ES-I3 (cell line): Measurements from ENCODE around the gene HMG20A.

Experiments
- H3K36me3 ChIP-seq: 2 replicates; pipeline ENCODE4 v1.6.1; 2013; ENCODE audit warnings: mild to moderate bottlenecking, low read length, control low read depth, moderate library complexity; ENCODE audit not compliant: insufficient read depth
- H3K4me1 ChIP-seq: 2 replicates; pipeline ENCODE4 v1.6.1; 2013; ENCODE audit warnings: mild to moderate bottlenecking, control low read depth, low read length; ENCODE audit not compliant: insufficient read depth
- H3K9ac ChIP-seq: 2 replicates; pipeline ENCODE4 v1.6.1; 2013; ENCODE audit warnings: low read depth, mild to moderate bottlenecking, low read length, moderate library complexity
- H3K9me3 ChIP-seq: 2 replicates; pipeline ENCODE4 v1.6.1; 2013; ENCODE audit warnings: mild to moderate bottlenecking, low read length, moderate library complexity; ENCODE audit not compliant: control insufficient read depth, insufficient read depth

Gene HMG20A

GRCh38 chr15:77430652-77431051 is 10.0 kb downstream of the HMG20A start:
- Histone ChIP-seq H3K9ac (no peak overlapping the region), H3K4me1 (no peaks in the 10 kb centered on the region), H3K36me3 (no peaks in the 10 kb centered on the region), H3K9me3 (no peaks in the 10 kb centered on the region)

- H3K9ac ChIP-seq, result no peak overlapping the region
- no peaks in the 10 kb centered on the region for H3K36me3 ChIP-seq
- no peaks in the 10 kb centered on the region for H3K9me3 ChIP-seq
- H3K4me1 ChIP-seq, result no peaks in the 10 kb centered on the region
Observed at GRCh38 chr15:77436822-77437221, 16.1 kb downstream of the HMG20A start.

GRCh38 chr15:77437264-77437663 is 16.6 kb downstream of the HMG20A start:
- H3K4me1 ChIP-seq, result no peaks in the 10 kb centered on the region
- H3K9ac ChIP-seq, result no peak overlapping the region
- H3K36me3 ChIP-seq, result no peaks in the 10 kb centered on the region
- H3K9me3 ChIP-seq, result no peaks in the 10 kb centered on the region

- Histone ChIP-seq H3K9ac (no peak overlapping the region), H3K36me3 (no peaks in the 10 kb centered on the region), H3K4me1 (peaks cover 6% of the 10 kb centered on the region; the same call in 1 of the 2 replicates), H3K9me3 (no peaks in the 10 kb centered on the region)
Observed at GRCh38 chr15:77440378-77440999, 19.8 kb downstream of the HMG20A start.

GRCh38 chr15:77446840-77447390 is 26.2 kb downstream of the HMG20A start:
- Histone ChIP-seq H3K9ac (no peak overlapping the region), H3K4me1 (peaks cover 6% of the 10 kb centered on the region; the same call in 1 of the 2 replicates), H3K36me3 (no peaks in the 10 kb centered on the region; the same call in 1 of the 2 replicates), H3K9me3 (no peaks in the 10 kb centered on the region)

GRCh38 chr15:77454265-77454664 is 33.6 kb downstream of the HMG20A start:
- Histone ChIP-seq H3K9me3 (no peaks in the 10 kb centered on the region), H3K9ac (no peak overlapping the region), H3K4me1 (peaks cover 9% of the 10 kb centered on the region; the same call in 1 of the 2 replicates), H3K36me3 (no peaks in the 10 kb centered on the region; the same call in none of the 2 replicates)

- H3K4me1 ChIP-seq, result peaks cover 9% of the 10 kb centered on the region; the same call in 1 of the 2 replicates
- no peak overlapping the region for H3K9ac ChIP-seq
- H3K9me3 ChIP-seq, result no peaks in the 10 kb centered on the region
- H3K36me3 ChIP-seq, result no peaks in the 10 kb centered on the region; the same call in none of the 2 replicates
Observed at GRCh38 chr15:77454951-77455350, 34.3 kb downstream of the HMG20A start.

GRCh38 chr15:77455696-77456321 is 35.1 kb downstream of the HMG20A start:
- no peak overlapping the region for H3K9ac ChIP-seq
- H3K9me3 ChIP-seq, result no peaks in the 10 kb centered on the region
- H3K4me1 ChIP-seq, result peaks cover 9% of the 10 kb centered on the region; the same call in 1 of the 2 replicates
- no peaks in the 10 kb centered on the region; the same call in 1 of the 2 replicates for H3K36me3 ChIP-seq

- Histone ChIP-seq H3K4me1 (peaks cover 12% of the 10 kb centered on the region; the same call in 1 of the 2 replicates), H3K9me3 (no peaks in the 10 kb centered on the region), H3K36me3 (no peaks in the 10 kb centered on the region; the same call in 1 of the 2 replicates), H3K9ac (no peak overlapping the region)
Observed at GRCh38 chr15:77456746-77457145, 36.1 kb downstream of the HMG20A start.

GRCh38 chr15:77457191-77457904 is 36.7 kb downstream of the HMG20A start:
- Histone ChIP-seq H3K36me3 (no peaks in the 10 kb centered on the region; the same call in 1 of the 2 replicates), H3K4me1 (peaks cover 12% of the 10 kb centered on the region; the same call in 1 of the 2 replicates), H3K9me3 (no peaks in the 10 kb centered on the region), H3K9ac (no peak overlapping the region)

- H3K9ac ChIP-seq, result no peak overlapping the region
- no peaks in the 10 kb centered on the region for H3K9me3 ChIP-seq
- no peaks in the 10 kb centered on the region; the same call in 1 of the 2 replicates for H3K36me3 ChIP-seq
- H3K4me1 ChIP-seq, result peaks cover 12% of the 10 kb centered on the region; the same call in 1 of the 2 replicates
Observed at GRCh38 chr15:77457905-77458265, 37.2 kb downstream of the HMG20A start.

GRCh38 chr15:77459031-77459430 is 38.3 kb downstream of the HMG20A start:
- Histone ChIP-seq H3K36me3 (peaks cover 1% of the 10 kb centered on the region; the same call in 1 of the 2 replicates), H3K4me1 (peaks cover 12% of the 10 kb centered on the region; the same call in 1 of the 2 replicates), H3K9ac (no peak overlapping the region), H3K9me3 (no peaks in the 10 kb centered on the region)

- Histone ChIP-seq H3K9ac (no peak overlapping the region), H3K9me3 (no peaks in the 10 kb centered on the region), H3K4me1 (peaks cover 12% of the 10 kb centered on the region; the same call in 1 of the 2 replicates), H3K36me3 (peaks cover 5% of the 10 kb centered on the region; the same call in 1 of the 2 replicates)
Observed at GRCh38 chr15:77461486-77461885, 40.8 kb downstream of the HMG20A start.

- Histone ChIP-seq H3K36me3 (peaks cover 6% of the 10 kb centered on the region; the same call in 1 of the 2 replicates), H3K9me3 (no peaks in the 10 kb centered on the region), H3K9ac (no peak overlapping the region), H3K4me1 (peaks cover 2% of the 10 kb centered on the region; the same call in 1 of the 2 replicates)
Observed at GRCh38 chr15:77464129-77464865, 43.6 kb downstream of the HMG20A start.
